ENCODE measurements around the gene PCDHGB3. TPM values are rescaled to one million over a fixed set of nuclear protein-coding genes. Genes with fewer than 3 reads are reported as not detected.
"Not testable (repeated sequence)": the region's sequence is repeated elsewhere in the genome, so short reads cannot be mapped to it uniquely, and the experiment has no call there.

Gene PCDHGB3
- total and polyA plus RNA-seq, 2 donors: 0.14 to 0.33 TPM

DNA sequence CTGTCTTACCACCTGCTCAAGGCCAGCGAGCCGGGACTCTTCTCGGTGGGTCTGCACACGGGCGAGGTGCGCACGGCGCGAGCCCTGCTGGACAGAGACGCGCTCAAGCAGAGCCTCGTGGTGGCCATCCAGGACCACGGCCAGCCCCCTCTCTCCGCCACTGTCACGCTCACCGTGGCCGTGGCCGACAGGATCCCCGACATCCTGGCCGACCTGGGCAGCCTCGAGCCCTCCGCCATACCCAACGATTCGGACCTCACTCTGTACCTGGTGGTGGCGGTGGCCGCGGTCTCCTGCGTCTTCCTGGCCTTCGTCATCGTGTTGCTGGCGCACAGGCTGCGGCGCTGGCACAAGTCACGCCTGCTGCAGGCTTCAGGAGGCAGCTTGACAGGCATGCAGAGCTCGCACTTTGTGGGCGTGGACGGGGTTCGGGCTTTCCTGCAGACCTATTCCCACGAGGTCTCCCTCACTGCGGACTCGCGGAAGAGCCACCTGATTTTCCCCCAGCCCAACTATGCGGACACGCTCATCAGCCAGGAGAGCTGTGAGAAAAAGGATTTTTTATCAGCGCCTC, 29.2 kb upstream of the PCDHGB3 start:
- H3K27me3 ChIP-seq (ENCODE audit: control insufficient read depth in 2 of 2, insufficient read depth in 1 of 2, low read length in 1 of 2): peaks cover 0 to 35% of the 10 kb centered on the region in 2 donors
- not testable (repeated sequence) for H3K36me3 ChIP-seq (ENCODE audit: control insufficient read depth in 2 of 2, insufficient read depth in 2 of 2, low read length in 1 of 2); H3K4me1 ChIP-seq (ENCODE audit: control insufficient read depth in 2 of 2, insufficient read depth in 2 of 2, low read length in 2 of 2); H3K4me3 ChIP-seq (ENCODE audit: low read length in 2 of 2); DNase-seq (ENCODE audit: low read depth in 6 of 9, low spot score in 9 of 9); H3K27ac ChIP-seq (ENCODE audit: low read depth in 1 of 2, low read length in 1 of 2)
- whole genome bisulfite sequencing: 72% methylated on average over 45 of the region's 45 CpGs
- peaks cover 15 to 37% of the 10 kb centered on the region in 2 donors for H3K9me3 ChIP-seq (ENCODE audit: control insufficient read depth in 2 of 2, insufficient read depth in 1 of 2, low read length in 1 of 2)

- Histone ChIP-seq H3K27ac (ENCODE audit: low read depth in 1 of 2, low read length in 1 of 2) (no peak overlapping the region), H3K36me3 (ENCODE audit: control insufficient read depth in 2 of 2, insufficient read depth in 2 of 2, low read length in 1 of 2) (no peaks in the 10 kb centered on the region), H3K9me3 (ENCODE audit: control insufficient read depth in 2 of 2, insufficient read depth in 1 of 2, low read length in 1 of 2) (peaks cover 15 to 37% of the 10 kb centered on the region in 2 donors), H3K4me3 (ENCODE audit: low read length in 2 of 2) (no peak overlapping the region), H3K27me3 (ENCODE audit: control insufficient read depth in 2 of 2, insufficient read depth in 1 of 2, low read length in 1 of 2) (peaks cover 0 to 35% of the 10 kb centered on the region in 2 donors), H3K4me1 (ENCODE audit: control insufficient read depth in 2 of 2, insufficient read depth in 2 of 2, low read length in 2 of 2) (no peaks in the 10 kb centered on the region)
- WGBS: 22% methylated on average over 1 of the region's 1 CpG
- DNase-seq (ENCODE audit: low read depth in 6 of 9, low spot score in 9 of 9): no peak
These were observed 27.3 kb upstream of the PCDHGB3 start for GRCh38 chr5:141342773-141343172.

- H3K4me3 ChIP-seq (ENCODE audit: low read length in 2 of 2): no peak within 1 kb of the TSS
- H3K36me3 ChIP-seq (ENCODE audit: control insufficient read depth in 2 of 2, insufficient read depth in 2 of 2, low read length in 1 of 2): no peaks in the 10 kb centered on the region
- H3K27ac ChIP-seq (ENCODE audit: low read depth in 1 of 2, low read length in 1 of 2): no peak within 1 kb of the TSS
- H3K9me3 ChIP-seq (ENCODE audit: control insufficient read depth in 2 of 2, insufficient read depth in 1 of 2, low read length in 1 of 2): peaks cover 15 to 37% of the 10 kb centered on the region in 2 donors
- H3K4me1 ChIP-seq (ENCODE audit: control insufficient read depth in 2 of 2, insufficient read depth in 2 of 2, low read length in 2 of 2): no peaks in the 10 kb centered on the region
- peak in 2 of 9 donors; percentile 17 to 33 for DNase-seq (ENCODE audit: low read depth in 6 of 9, low spot score in 9 of 9)
- WGBS: 32% methylated on average over 9 of the region's 9 CpGs
- peaks cover 0 to 34% of the 10 kb centered on the region in 2 donors for H3K27me3 ChIP-seq (ENCODE audit: control insufficient read depth in 2 of 2, insufficient read depth in 1 of 2, low read length in 1 of 2)
These were observed 26.6 kb upstream of the PCDHGB3 start, which contains the start of gene PCDHGA3 for GRCh38 chr5:141343242-141343952. TSS of gene PCDHGA3 (plus strand) at chr5:141343829. CDS start at chr5:141344034, 205 bp downstream.

DNA sequence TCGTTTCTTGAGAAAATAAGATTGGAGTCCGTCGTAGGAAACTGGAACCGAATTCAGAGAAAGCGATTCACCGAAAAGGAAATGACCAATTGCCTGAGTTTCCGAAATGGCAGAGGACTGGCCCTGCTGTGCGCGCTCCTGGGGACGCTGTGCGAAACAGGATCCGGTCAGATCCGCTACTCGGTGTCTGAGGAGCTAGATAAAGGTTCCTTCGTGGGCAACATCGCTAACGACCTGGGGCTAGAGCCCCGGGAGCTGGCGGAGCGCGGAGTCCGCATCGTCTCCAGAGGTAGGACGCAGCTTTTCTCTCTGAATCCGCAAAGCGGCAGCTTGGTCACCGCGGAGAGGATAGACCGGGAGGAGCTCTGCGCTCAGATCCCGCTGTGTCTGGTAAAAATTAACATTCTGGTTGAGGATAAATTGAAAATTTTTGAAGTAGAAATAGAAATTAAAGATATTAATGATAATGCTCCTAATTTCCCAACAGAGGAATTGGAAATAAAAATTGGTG, 26.0 kb upstream of the PCDHGB3 start:
- H3K27me3 ChIP-seq (ENCODE audit: control insufficient read depth in 2 of 2, insufficient read depth in 1 of 2, low read length in 1 of 2): peaks cover 0 to 28% of the 10 kb centered on the region in 2 donors
- WGBS: 37% methylated on average over 31 of the region's 31 CpGs
- peaks cover 13 to 31% of the 10 kb centered on the region in 2 donors for H3K9me3 ChIP-seq (ENCODE audit: control insufficient read depth in 2 of 2, insufficient read depth in 1 of 2, low read length in 1 of 2)
- no peak overlapping the region for H3K4me3 ChIP-seq (ENCODE audit: low read length in 2 of 2)
- H3K36me3 ChIP-seq (ENCODE audit: control insufficient read depth in 2 of 2, insufficient read depth in 2 of 2, low read length in 1 of 2): no peaks in the 10 kb centered on the region
- H3K4me1 ChIP-seq (ENCODE audit: control insufficient read depth in 2 of 2, insufficient read depth in 2 of 2, low read length in 2 of 2): no peaks in the 10 kb centered on the region
- no peak overlapping the region for H3K27ac ChIP-seq (ENCODE audit: low read depth in 1 of 2, low read length in 1 of 2)
- DNase-seq (ENCODE audit: low read depth in 6 of 9, low spot score in 9 of 9): no peak

- 47% methylated on average over 20 of the region's 20 CpGs for WGBS
- H3K36me3 ChIP-seq (ENCODE audit: control insufficient read depth in 2 of 2, insufficient read depth in 2 of 2, low read length in 1 of 2): no peaks in the 10 kb centered on the region
- no peak overlapping the region for H3K4me3 ChIP-seq (ENCODE audit: low read length in 2 of 2)
- H3K27ac ChIP-seq (ENCODE audit: low read depth in 1 of 2, low read length in 1 of 2): no peak overlapping the region
- no peaks in the 10 kb centered on the region for H3K4me1 ChIP-seq (ENCODE audit: control insufficient read depth in 2 of 2, insufficient read depth in 2 of 2, low read length in 2 of 2)
- H3K9me3 ChIP-seq (ENCODE audit: control insufficient read depth in 2 of 2, insufficient read depth in 1 of 2, low read length in 1 of 2): peaks cover 9 to 25% of the 10 kb centered on the region in 2 donors
- peaks cover 0 to 20% of the 10 kb centered on the region in 2 donors for H3K27me3 ChIP-seq (ENCODE audit: control insufficient read depth in 2 of 2, insufficient read depth in 1 of 2, low read length in 1 of 2)
- no peak for DNase-seq (ENCODE audit: low read depth in 6 of 9, low spot score in 9 of 9)
These were observed 24.7 kb upstream of the PCDHGB3 start for GRCh38 chr5:141345327-141345726.

DNA sequence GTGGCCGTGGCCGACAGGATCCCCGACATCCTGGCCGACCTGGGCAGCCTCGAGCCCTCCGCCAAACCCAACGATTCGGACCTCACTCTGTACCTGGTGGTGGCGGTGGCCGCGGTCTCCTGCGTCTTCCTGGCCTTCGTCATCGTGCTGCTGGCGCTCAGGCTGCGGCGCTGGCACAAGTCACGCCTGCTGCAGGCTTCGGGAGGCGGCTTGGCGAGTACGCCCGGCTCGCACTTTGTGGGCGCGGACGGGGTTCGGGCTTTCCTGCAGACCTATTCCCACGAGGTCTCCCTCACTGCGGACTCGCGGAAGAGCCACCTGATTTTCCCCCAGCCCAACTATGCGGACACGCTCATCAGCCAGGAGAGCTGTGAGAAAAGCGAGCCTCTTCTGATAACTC, 24.0 kb upstream of the PCDHGB3 start:
- H3K4me3 ChIP-seq (ENCODE audit: low read length in 2 of 2); H3K36me3 ChIP-seq (ENCODE audit: control insufficient read depth in 2 of 2, insufficient read depth in 2 of 2, low read length in 1 of 2); DNase-seq (ENCODE audit: low read depth in 6 of 9, low spot score in 9 of 9); H3K27ac ChIP-seq (ENCODE audit: low read depth in 1 of 2, low read length in 1 of 2); H3K4me1 ChIP-seq (ENCODE audit: control insufficient read depth in 2 of 2, insufficient read depth in 2 of 2, low read length in 2 of 2): not testable (repeated sequence)
- WGBS: 54% methylated on average over 24 of the region's 35 CpGs
- Histone ChIP-seq H3K9me3 (ENCODE audit: control insufficient read depth in 2 of 2, insufficient read depth in 1 of 2, low read length in 1 of 2) (peaks cover 11 to 30% of the 10 kb centered on the region in 2 donors), H3K27me3 (ENCODE audit: control insufficient read depth in 2 of 2, insufficient read depth in 1 of 2, low read length in 1 of 2) (peaks cover 0 to 24% of the 10 kb centered on the region in 2 donors)

GRCh38 chr5:141349917-141350619, 20.0 kb upstream of the PCDHGB3 start, which contains the start of gene PCDHGB1:
TSS of gene PCDHGB1 (plus strand) at chr5:141350099. CDS start at chr5:141350261, 162 bp downstream.
- WGBS: 34% methylated on average over 29 of the region's 29 CpGs
- H3K4me3 ChIP-seq (ENCODE audit: low read length in 2 of 2): no peak within 1 kb of the TSS
- H3K4me1 ChIP-seq (ENCODE audit: control insufficient read depth in 2 of 2, insufficient read depth in 2 of 2, low read length in 2 of 2): no peaks in the 10 kb centered on the region
- H3K36me3 ChIP-seq (ENCODE audit: control insufficient read depth in 2 of 2, insufficient read depth in 2 of 2, low read length in 1 of 2): no peaks in the 10 kb centered on the region
- peaks cover 4 to 26% of the 10 kb centered on the region in 2 donors for H3K9me3 ChIP-seq (ENCODE audit: control insufficient read depth in 2 of 2, insufficient read depth in 1 of 2, low read length in 1 of 2)
- H3K27me3 ChIP-seq (ENCODE audit: control insufficient read depth in 2 of 2, insufficient read depth in 1 of 2, low read length in 1 of 2): peaks cover 0 to 32% of the 10 kb centered on the region in 2 donors
- H3K27ac ChIP-seq (ENCODE audit: low read depth in 1 of 2, low read length in 1 of 2): no peak within 1 kb of the TSS
- DNase-seq (ENCODE audit: low read depth in 6 of 9, low spot score in 9 of 9): peak in 2 of 9 donors; percentile 18 to 43

DNA sequence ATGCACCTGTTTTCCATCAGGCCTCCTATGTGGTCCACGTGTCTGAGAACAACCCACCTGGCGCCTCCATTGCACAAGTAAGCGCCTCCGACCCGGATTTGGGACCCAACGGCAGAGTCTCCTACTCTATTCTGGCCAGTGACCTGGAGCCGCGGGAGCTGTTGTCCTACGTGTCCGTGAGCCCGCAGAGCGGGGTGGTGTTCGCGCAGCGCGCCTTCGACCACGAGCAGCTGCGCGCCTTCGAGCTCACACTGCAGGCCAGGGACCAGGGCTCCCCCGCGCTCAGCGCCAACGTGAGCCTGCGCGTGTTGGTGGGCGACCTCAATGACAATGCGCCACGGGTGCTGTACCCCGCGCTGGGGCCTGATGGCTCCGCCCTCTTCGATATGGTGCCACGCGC, 18.5 kb upstream of the PCDHGB3 start:
- Histone ChIP-seq H3K4me3 (ENCODE audit: low read length in 2 of 2) (no peak overlapping the region), H3K4me1 (ENCODE audit: control insufficient read depth in 2 of 2, insufficient read depth in 2 of 2, low read length in 2 of 2) (no peaks in the 10 kb centered on the region), H3K9me3 (ENCODE audit: control insufficient read depth in 2 of 2, insufficient read depth in 1 of 2, low read length in 1 of 2) (peaks cover 6 to 32% of the 10 kb centered on the region in 2 donors), H3K27me3 (ENCODE audit: control insufficient read depth in 2 of 2, insufficient read depth in 1 of 2, low read length in 1 of 2) (peaks cover 0 to 38% of the 10 kb centered on the region in 2 donors), H3K36me3 (ENCODE audit: control insufficient read depth in 2 of 2, insufficient read depth in 2 of 2, low read length in 1 of 2) (no peaks in the 10 kb centered on the region), H3K27ac (ENCODE audit: low read depth in 1 of 2, low read length in 1 of 2) (no peak overlapping the region)
- WGBS: 49% methylated on average over 32 of the region's 36 CpGs
- no peak for DNase-seq (ENCODE audit: low read depth in 6 of 9, low spot score in 9 of 9)

Data from thymus (tissue), 11 donors.